GM18526 (cell line): Measurements from ENCODE around the gene AJUBA.

Source experiments
- POLR2A ChIP-seq: IDR thresholded peaks from 3 replicates; pipeline ENCODE4 v1.6.1; 2011; ENCODE audit not compliant: insufficient read length; ENCODE audit errors: extremely low read depth

The AJUBA gene

GRCh38 chr14:23009939-23010726 is 27.8 kb upstream of the AJUBA start, which contains the start of gene C14orf93:
TSS of gene C14orf93 (minus strand) at chr14:23010143. CDS start at chr14:22999023, 11,120 bp downstream.
- peak; percentile 41 for TF ChIP-seq POLR2A

DNA sequence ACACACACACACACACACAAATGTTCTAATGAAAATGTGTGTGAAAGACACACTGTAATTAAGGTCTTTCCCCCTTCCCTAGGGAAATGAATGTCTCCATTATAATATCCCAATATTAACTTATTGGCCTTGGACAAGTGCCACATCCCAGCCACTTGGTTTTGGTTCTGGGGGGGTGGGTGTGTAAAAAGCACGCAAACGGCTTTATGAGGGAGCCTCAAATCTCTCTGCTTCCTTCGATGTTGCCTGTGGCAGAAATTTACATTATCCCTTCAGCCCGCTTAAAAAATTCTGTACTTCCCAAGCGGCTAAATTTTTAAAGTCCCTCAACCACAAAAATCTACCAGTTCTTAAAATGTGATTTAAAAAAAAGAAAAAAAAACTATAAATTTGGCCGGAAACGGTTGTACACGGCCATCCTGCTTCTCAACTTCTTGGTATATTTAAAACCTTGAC is 27.2 kb upstream of the AJUBA start:
- no peak for TF ChIP-seq POLR2A

GRCh38 chr14:23008831-23009230 is 26.5 kb upstream of the AJUBA start:
- no peak for TF ChIP-seq POLR2A

- TF ChIP-seq POLR2A = peak; percentile 93
These were observed 24.4 kb upstream of the AJUBA start for GRCh38 chr14:23006544-23007419.

DNA sequence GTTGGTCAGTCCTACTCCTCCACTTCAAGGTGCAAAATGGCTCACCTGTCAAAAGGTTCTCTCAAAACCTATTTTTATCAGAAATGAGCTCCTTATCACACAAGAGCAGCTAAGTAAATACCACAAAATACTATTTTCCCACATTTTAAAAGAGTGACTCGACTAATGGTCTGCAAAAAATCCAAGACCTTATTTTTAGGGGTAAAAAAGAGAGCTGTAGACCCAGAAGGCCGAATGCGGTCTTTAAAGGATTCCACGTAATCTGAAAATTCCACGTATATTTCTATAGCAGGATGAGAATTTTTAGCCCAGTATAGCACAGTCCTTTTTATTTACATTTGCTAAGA is 23.8 kb upstream of the AJUBA start:
- TF ChIP-seq POLR2A = no peak

DNA sequence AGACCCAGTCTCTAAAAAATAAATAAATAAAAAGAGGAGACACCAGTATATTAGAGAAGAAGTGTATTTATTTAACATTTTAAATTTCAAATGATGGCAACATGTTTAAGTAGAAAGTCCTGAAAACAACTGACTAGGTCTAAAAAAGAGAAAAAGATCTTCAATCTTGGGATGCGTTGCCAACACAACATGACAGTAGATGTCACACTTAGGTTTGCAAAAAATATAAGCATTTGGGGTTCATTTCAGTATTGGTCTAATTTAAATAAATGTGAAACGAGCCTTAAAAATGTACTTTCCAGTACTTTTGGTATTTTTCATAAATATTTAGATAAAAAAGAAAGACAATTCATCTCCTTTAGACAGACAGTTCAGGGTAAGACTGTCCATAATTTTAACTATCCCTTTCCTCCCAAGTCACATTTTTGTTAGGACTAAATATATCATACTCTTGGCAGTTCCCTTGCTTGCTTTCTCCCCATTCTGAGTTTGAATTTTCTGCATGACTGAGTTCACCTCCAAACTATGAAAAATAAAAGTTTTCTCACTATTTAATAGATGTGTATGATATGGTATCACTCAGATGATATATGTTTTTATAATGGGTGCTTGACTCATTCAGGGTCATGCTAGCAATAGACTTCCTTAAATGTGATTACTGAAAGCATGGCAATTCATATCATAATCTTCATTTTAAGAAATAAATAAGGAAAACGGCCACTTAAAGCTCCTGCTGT is 23.3 kb upstream of the AJUBA start:
- TF ChIP-seq POLR2A = no peak

DNA sequence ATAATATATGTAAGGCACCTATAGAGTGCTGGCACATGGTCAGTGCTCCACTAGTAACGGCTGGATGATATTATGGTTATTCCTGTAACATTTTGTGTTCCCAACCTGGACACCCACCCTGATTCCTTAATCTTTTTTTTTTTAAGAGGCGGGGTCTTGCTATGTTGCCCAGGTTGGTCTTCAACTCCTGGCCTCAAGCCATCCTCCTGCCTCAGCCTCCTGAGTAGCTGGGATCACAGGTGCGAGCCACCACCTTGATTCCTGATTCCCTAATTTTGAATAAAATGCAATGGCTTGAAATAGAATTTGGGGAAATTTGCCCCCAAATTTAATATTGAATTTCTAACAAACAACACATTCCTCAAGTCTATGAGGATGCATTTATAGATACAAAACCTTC is 20.2 kb upstream of the AJUBA start:
- no peak for TF ChIP-seq POLR2A

- TF ChIP-seq POLR2A = no peak
These were observed 18.5 kb upstream of the AJUBA start for GRCh38 chr14:23000860-23001259.

DNA sequence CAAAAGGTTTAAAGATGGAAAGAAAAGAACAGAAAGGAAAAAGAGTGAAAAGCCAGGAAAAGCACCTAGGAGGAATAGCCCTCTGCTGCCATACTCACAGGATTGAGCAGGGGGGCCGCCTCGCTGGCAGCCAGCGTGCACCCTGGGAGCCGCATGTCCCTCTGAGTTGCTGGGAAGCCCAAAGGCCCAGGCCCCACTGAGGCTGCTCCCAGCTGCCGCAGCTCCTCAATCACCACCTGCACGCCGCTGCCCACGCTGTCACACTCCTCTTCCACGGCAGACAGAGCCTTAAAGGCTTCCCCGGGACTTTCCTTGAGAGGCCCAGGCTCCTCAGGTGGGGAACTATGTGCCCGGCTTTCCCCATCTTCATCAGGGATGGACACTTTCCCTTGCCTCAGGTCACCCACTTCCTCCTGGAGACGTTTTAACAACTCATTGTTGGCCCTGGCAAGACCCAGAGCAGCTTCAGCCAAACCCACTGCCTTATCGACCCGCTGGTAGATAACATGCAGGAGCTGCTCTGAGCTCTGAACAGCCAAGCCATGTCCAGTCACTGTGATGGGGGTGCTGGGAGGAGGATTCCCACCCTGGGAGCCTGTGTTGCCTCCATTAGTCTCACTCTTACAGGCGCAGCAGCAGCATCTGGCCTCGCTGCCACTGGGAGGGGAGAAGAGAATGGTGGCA is 16.1 kb upstream of the AJUBA start:
- no peak for TF ChIP-seq POLR2A

GRCh38 chr14:22997676-22998323 is 15.4 kb upstream of the AJUBA start:
- TF ChIP-seq POLR2A = no peak

GRCh38 chr14:22996768-22997654 is 14.7 kb upstream of the AJUBA start:
- no peak for TF ChIP-seq POLR2A

GRCh38 chr14:22995889-22996625 is 13.7 kb upstream of the AJUBA start:
- no peak for TF ChIP-seq POLR2A
